Breast epithelium (tissue), 3 donors: ENCODE results near the gene PTBP1.

Source experiments
- POLR2A ChIP-seq: fragments of 450-650 bp; IDR thresholded peaks from one replicate; pipeline ENCODE4 v1.6.1; 2016; ENCODE audit warnings: antibody characterized with exemption, mild to moderate bottlenecking, moderate library complexity
- TF ChIP-seq, protein P1 (sequence below), 3 donors: fragments of 450-650 bp; IDR thresholded peaks; one replicate each; pipeline ENCODE4 v1.5.1; 2016 to 2017; ENCODE audit warnings: antibody characterized with exemption in 3 of 3, mild to moderate bottlenecking in 3 of 3, moderate library complexity in 3 of 3

DNA sequence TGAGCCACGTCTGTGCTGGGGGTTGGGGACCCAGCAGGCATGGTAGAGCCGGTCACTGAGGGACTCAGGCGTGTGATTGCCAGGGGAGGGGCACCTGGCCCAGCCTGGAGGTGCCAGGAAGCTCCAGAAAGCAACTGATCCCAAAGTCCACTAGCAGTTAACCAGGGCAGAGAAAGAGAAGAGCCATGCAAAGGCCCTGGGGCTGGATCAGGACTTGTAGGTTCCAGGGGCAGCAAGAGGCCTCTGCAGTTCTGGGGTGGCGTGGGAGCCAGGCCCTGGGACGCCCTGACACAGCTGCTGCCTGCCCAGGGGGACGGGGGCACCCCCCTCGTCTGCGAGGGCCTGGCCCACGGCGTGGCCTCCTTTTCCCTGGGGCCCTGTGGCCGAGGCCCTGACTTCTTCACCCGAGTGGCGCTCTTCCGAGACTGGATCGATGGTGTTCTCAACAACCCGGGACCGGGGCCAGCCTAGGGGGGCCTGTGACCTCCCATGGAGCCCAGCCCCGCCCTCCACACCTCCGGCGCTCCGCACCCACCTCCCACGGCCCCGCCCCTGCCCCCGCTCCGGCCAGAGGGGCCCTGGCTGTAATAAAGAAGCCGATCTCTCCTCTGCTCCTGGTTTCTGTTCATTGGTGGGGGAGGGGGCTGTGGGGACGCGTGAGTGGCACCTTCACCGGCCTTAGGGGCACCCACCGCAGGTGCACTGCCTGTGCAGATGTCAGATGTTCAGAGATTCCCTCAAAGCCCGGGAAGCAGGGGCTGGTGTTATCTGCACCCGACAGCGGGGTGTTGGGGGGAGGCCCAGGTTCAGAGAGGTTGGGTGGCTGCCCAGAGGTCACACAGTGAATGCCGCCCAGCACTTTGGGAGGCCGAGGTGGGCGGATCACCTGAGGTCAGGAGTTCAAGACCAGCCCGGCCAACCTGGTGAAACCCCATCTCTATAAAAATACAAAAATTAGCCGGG, 34.4 kb downstream of the PTBP1 start:
- TF ChIP-seq, protein P1, sequence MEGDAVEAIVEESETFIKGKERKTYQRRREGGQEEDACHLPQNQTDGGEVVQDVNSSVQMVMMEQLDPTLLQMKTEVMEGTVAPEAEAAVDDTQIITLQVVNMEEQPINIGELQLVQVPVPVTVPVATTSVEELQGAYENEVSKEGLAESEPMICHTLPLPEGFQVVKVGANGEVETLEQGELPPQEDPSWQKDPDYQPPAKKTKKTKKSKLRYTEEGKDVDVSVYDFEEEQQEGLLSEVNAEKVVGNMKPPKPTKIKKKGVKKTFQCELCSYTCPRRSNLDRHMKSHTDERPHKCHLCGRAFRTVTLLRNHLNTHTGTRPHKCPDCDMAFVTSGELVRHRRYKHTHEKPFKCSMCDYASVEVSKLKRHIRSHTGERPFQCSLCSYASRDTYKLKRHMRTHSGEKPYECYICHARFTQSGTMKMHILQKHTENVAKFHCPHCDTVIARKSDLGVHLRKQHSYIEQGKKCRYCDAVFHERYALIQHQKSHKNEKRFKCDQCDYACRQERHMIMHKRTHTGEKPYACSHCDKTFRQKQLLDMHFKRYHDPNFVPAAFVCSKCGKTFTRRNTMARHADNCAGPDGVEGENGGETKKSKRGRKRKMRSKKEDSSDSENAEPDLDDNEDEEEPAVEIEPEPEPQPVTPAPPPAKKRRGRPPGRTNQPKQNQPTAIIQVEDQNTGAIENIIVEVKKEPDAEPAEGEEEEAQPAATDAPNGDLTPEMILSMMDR (IDR thresholded peaks at IDR 0.05) = no peak
- TF ChIP-seq POLR2A = no peak
